ENCODE results near the gene TMEM183A. TPM values are rescaled to one million over a fixed set of nuclear protein-coding genes. Genes with fewer than 3 reads are reported as not detected.

Gene TMEM183A
- total RNA-seq, 1 experiment from 2014 or later = 84.4 TPM

- intact Hi-C loops (cut with micrococcal nuclease; ENCODE audit: unreplicated experiment) = no loop called here
- no peak for TF ChIP-seq CTCF (IDR thresholded peaks at IDR 0.05; ENCODE audit: unreplicated experiment)
- CTCF ChIA-PET = interaction anchor here (0.6 kb wide), 3 partner anchors 68 to 160 kb away, joined by 3 read pairs; no protein-coding TSS in a partner anchor
- DNase-seq = no peak
- BruUV-seq (replicated peaks) = no TSS peak
- Mint-ChIP-seq H3K4me1 (ENCODE audit: low read depth, unreplicated experiment) (no peaks in the 10 kb centered on the region), H3K36me3 (ENCODE audit: insufficient read depth, unreplicated experiment) (no peaks in the 10 kb centered on the region), H3K4me3 (ENCODE audit: low read depth, unreplicated experiment) (no peak overlapping the region), H3K27ac (ENCODE audit: unreplicated experiment) (no peak overlapping the region), H3K27me3 (ENCODE audit: unreplicated experiment) (peaks cover 92% of the 10 kb centered on the region), H3K9me3 (ENCODE audit: low read depth, unreplicated experiment) (no peaks in the 10 kb centered on the region)
Observed at GRCh38 chr1:203056012-203056411, 48.8 kb downstream of the TMEM183A start.

- TF ChIP-seq CTCF (IDR thresholded peaks at IDR 0.05; ENCODE audit: unreplicated experiment) = no peak
- H3K9me3 Mint-ChIP-seq (ENCODE audit: low read depth, unreplicated experiment) = no peaks in the 10 kb centered on the region
- H3K27ac Mint-ChIP-seq (ENCODE audit: unreplicated experiment) = no peak overlapping the region
- H3K4me3 Mint-ChIP-seq (ENCODE audit: low read depth, unreplicated experiment) = no peak overlapping the region
- no TSS peak for BruUV-seq (replicated peaks)
- intact Hi-C loops (cut with micrococcal nuclease; ENCODE audit: unreplicated experiment) = no loop called here
- CTCF ChIA-PET = no interaction called here
- no peaks in the 10 kb centered on the region for H3K36me3 Mint-ChIP-seq (ENCODE audit: insufficient read depth, unreplicated experiment)
- DNase-seq = no peak
- no peaks in the 10 kb centered on the region for H3K4me1 Mint-ChIP-seq (ENCODE audit: low read depth, unreplicated experiment)
- H3K27me3 Mint-ChIP-seq (ENCODE audit: unreplicated experiment) = peaks cover 92% of the 10 kb centered on the region
Observed at GRCh38 chr1:203056516-203056915, 49.3 kb downstream of the TMEM183A start.

- H3K4me3 Mint-ChIP-seq (ENCODE audit: low read depth, unreplicated experiment) = no peak overlapping the region
- TF ChIP-seq CTCF (IDR thresholded peaks at IDR 0.05; ENCODE audit: unreplicated experiment) = no peak
- H3K27ac Mint-ChIP-seq (ENCODE audit: unreplicated experiment) = no peak overlapping the region
- no peak for DNase-seq
- no peaks in the 10 kb centered on the region for H3K9me3 Mint-ChIP-seq (ENCODE audit: low read depth, unreplicated experiment)
- peaks cover 91% of the 10 kb centered on the region for H3K27me3 Mint-ChIP-seq (ENCODE audit: unreplicated experiment)
- intact Hi-C loops (cut with micrococcal nuclease; ENCODE audit: unreplicated experiment) = no loop called here
- BruUV-seq (replicated peaks) = no TSS peak
- no peaks in the 10 kb centered on the region for H3K36me3 Mint-ChIP-seq (ENCODE audit: insufficient read depth, unreplicated experiment)
- CTCF ChIA-PET = no interaction called here
- no peaks in the 10 kb centered on the region for H3K4me1 Mint-ChIP-seq (ENCODE audit: low read depth, unreplicated experiment)
Observed at GRCh38 chr1:203057911-203058675, 50.9 kb downstream of the TMEM183A start.

GRCh38 chr1:203058676-203058935 is 51.4 kb downstream of the TMEM183A start:
- H3K4me3 Mint-ChIP-seq (ENCODE audit: low read depth, unreplicated experiment) = no peak overlapping the region

More at GRCh38 chr1:203058676-203058935, 51.4 kb downstream of the TMEM183A start:
- intact Hi-C loops (cut with micrococcal nuclease; ENCODE audit: unreplicated experiment) = no loop called here
- no peak for TF ChIP-seq CTCF (IDR thresholded peaks at IDR 0.05; ENCODE audit: unreplicated experiment)
- CTCF ChIA-PET = no interaction called here
- BruUV-seq (replicated peaks) = no TSS peak
- Mint-ChIP-seq H3K4me1 (ENCODE audit: low read depth, unreplicated experiment) (no peaks in the 10 kb centered on the region), H3K27me3 (ENCODE audit: unreplicated experiment) (peaks cover 95% of the 10 kb centered on the region), H3K9me3 (ENCODE audit: low read depth, unreplicated experiment) (no peaks in the 10 kb centered on the region), H3K27ac (ENCODE audit: unreplicated experiment) (no peak overlapping the region), H3K36me3 (ENCODE audit: insufficient read depth, unreplicated experiment) (no peaks in the 10 kb centered on the region)
- no peak for DNase-seq

All from Calu3 (cell line).